K562 (cell line): ENCODE data around the gene FOXS1.

Experiments
- ARNT ChIP-seq, 2 experiments: fragments of 450-650 bp; IDR thresholded peaks; 2 replicates each; pipeline ENCODE4 v1.6.1; 2016; ENCODE audit warnings: mild to moderate bottlenecking in 1 of 2
- EP300 ChIP-seq: IDR thresholded peaks from 2 replicates; pipeline ENCODE4 v1.6.1; 2012; ENCODE audit warnings: low read length, improper control_type of control experiment
- FOXK2 ChIP-seq, 2 experiments: fragments of 450-650 bp; IDR thresholded peaks in 1 of 2; conservative IDR thresholded peaks in 1 of 2; 2 replicates each; pipeline ENCODE4 v1.6.1; 2016; ENCODE audit warnings: low read depth in 2 of 2, mild to moderate bottlenecking in 1 of 2
- RBM22 ChIP-seq: fragments of 200-400 bp; formaldehyde crosslinking; IDR thresholded peaks from 2 replicates; pipeline ENCODE4 v1.6.1; 2018; ENCODE audit warnings: low read length, low read depth; ENCODE audit not compliant: poor library complexity, severe bottlenecking
- RFX5 ChIP-seq: IDR thresholded peaks from 2 replicates; pipeline ENCODE4 v1.6.1; 2011; ENCODE audit warnings: low read depth, mild to moderate bottlenecking, improper control_type of control experiment, low read length
- TCF7L2 ChIP-seq: fragments of 150-350 bp; IDR thresholded peaks from 2 replicates; pipeline ENCODE4 v1.6.1; 2016; ENCODE audit warnings: low read depth, mild to moderate bottlenecking, low read length, moderate library complexity
- WHSC1 ChIP-seq: IDR thresholded peaks from one replicate; pipeline ENCODE4 v1.6.1; 2012; ENCODE audit warnings: low read length, control low read depth, inconsistent platforms
- ZNF274 ChIP-seq: IDR thresholded peaks from 2 replicates; pipeline ENCODE4 v1.6.1; 2011; ENCODE audit warnings: low read depth, mild to moderate bottlenecking, low read length, moderate library complexity, borderline replicate concordance
- TF ChIP-seq, protein P1 (sequence below): fragments of 250-450 bp; sonication (Bioruptor Pico); IDR thresholded peaks from 2 replicates; pipeline ENCODE4 v1.8.0; 2021; ENCODE audit warnings: mild to moderate bottlenecking, moderate library complexity
- TF ChIP-seq, protein P2 (sequence below), 3 experiments: IDR thresholded peaks in 2 of 3; conservative IDR thresholded peaks in 1 of 3; 2 replicates each; pipeline ENCODE4 v1.5.1; 2011 to 2012; ENCODE audit warnings: low read length in 3 of 3, mild to moderate bottlenecking in 3 of 3, control low read depth in 2 of 3, improper control_type of control experiment in 1 of 3, inconsistent platforms in 1 of 3, low read depth in 1 of 3, mixed read lengths in 1 of 3, moderate library complexity in 1 of 3; ENCODE audit not compliant: insufficient read depth in 2 of 3

GRCh38 chr20:31868853-31869672 lies 23.7 kb upstream of the FOXS1 start:
- TF ChIP-seq FOXK2 (conservative IDR thresholded peaks at IDR 0.05 in 1 of 2, IDR thresholded peaks at IDR 0.05 in 1 of 2; ENCODE audit: low read depth in 2 of 2): no peak
- TF ChIP-seq ZNF274: no peak
- no peak for TF ChIP-seq RBM22
- TF ChIP-seq, protein P1, sequence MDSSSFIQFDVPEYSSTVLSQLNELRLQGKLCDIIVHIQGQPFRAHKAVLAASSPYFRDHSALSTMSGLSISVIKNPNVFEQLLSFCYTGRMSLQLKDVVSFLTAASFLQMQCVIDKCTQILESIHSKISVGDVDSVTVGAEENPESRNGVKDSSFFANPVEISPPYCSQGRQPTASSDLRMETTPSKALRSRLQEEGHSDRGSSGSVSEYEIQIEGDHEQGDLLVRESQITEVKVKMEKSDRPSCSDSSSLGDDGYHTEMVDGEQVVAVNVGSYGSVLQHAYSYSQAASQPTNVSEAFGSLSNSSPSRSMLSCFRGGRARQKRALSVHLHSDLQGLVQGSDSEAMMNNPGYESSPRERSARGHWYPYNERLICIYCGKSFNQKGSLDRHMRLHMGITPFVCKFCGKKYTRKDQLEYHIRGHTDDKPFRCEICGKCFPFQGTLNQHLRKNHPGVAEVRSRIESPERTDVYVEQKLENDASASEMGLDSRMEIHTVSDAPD: no peak
- TF ChIP-seq ARNT (IDR thresholded peaks at IDR 0.05): no peak
- TF ChIP-seq WHSC1: no peak
- TF ChIP-seq TCF7L2: no peak
- no peak for TF ChIP-seq EP300
- TF ChIP-seq, protein P2, sequence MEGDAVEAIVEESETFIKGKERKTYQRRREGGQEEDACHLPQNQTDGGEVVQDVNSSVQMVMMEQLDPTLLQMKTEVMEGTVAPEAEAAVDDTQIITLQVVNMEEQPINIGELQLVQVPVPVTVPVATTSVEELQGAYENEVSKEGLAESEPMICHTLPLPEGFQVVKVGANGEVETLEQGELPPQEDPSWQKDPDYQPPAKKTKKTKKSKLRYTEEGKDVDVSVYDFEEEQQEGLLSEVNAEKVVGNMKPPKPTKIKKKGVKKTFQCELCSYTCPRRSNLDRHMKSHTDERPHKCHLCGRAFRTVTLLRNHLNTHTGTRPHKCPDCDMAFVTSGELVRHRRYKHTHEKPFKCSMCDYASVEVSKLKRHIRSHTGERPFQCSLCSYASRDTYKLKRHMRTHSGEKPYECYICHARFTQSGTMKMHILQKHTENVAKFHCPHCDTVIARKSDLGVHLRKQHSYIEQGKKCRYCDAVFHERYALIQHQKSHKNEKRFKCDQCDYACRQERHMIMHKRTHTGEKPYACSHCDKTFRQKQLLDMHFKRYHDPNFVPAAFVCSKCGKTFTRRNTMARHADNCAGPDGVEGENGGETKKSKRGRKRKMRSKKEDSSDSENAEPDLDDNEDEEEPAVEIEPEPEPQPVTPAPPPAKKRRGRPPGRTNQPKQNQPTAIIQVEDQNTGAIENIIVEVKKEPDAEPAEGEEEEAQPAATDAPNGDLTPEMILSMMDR (IDR thresholded peaks at IDR 0.05 in 2 of 3, conservative IDR thresholded peaks at IDR 0.05 in 1 of 3; ENCODE audit: insufficient read depth in 2 of 3, low read depth in 1 of 3, low read length in 3 of 3): no peak
- no peak for TF ChIP-seq RFX5
